OCI-LY7 (cell line): ENCODE results near the gene MXD4. TPM values are rescaled to one million over a fixed set of nuclear protein-coding genes. Genes with fewer than 3 reads are reported as not detected.
A peak's percentile ranks its signal among the peaks of the same experiment; 100 is the strongest.
"Not testable (repeated sequence)": the region's sequence is repeated elsewhere in the genome, so short reads cannot be mapped to it uniquely, and the experiment has no call there.

Experiments
- BruUV-seq: library from RNA; stranded (reverse); fragments of 400-500 nt; replicated peaks from 2 replicates; lab custom pipeline; 2021; lab: Mats Ljungman, UMichigan
- CTCF ChIA-PET: fragments of 300-600 bp; sonication (Branson Sonifier 250); formaldehyde crosslinking; loops from one replicate; lab custom pipeline; 2022; ENCODE audit warnings: antibody characterized with exemption; ENCODE audit not compliant: unreplicated experiment; lab: Charles Lee
- POLR2A ChIA-PET: fragments of 300-600 bp; sonication (Branson Sonifier 250); formaldehyde crosslinking; loops from one replicate; lab custom pipeline; 2022; ENCODE audit warnings: antibody characterized with exemption; lab: Charles Lee
- DNase-seq: peaks from one replicate; pipeline ENCODE4 v3.0.0-alpha.2; 2015; ENCODE audit warnings: low spot score
- H2AFZ ChIP-seq: fragments of 200-600 bp; sonication (generic), shearing (Covaris generic); 2 replicates; pipeline ENCODE4 v1.6.1; 2014; ENCODE audit warnings: mild to moderate bottlenecking, antibody characterized with exemption, low read length, moderate library complexity
- H3K27ac ChIP-seq: fragments of 200-600 bp; sonication (generic); 2 replicates; pipeline ENCODE4 v1.5.1; 2014; ENCODE audit warnings: mixed run types, low read depth, mild to moderate bottlenecking, moderate library complexity, low read length, inconsistent platforms; ENCODE audit not compliant: poor library complexity, severe bottlenecking
- H3K36me3 ChIP-seq: fragments of 200-600 bp; sonication (generic); 2 replicates; pipeline ENCODE4 v1.6.1; 2014; ENCODE audit warnings: mild to moderate bottlenecking, antibody characterized with exemption, low read length, moderate library complexity, mixed read lengths; ENCODE audit not compliant: insufficient read depth
- H3K4me1 ChIP-seq: fragments of 200-600 bp; sonication (generic); 2 replicates; pipeline ENCODE4 v1.5.1; 2014; ENCODE audit warnings: mild to moderate bottlenecking, low read length; ENCODE audit not compliant: insufficient read depth, poor library complexity, severe bottlenecking
- H3K4me2 ChIP-seq: fragments of 200-600 bp; sonication (generic); 2 replicates; pipeline ENCODE4 v1.6.1; 2014; ENCODE audit warnings: mild to moderate bottlenecking, low read length
- H3K4me3 ChIP-seq: fragments of 200-600 bp; sonication (generic); 2 replicates; pipeline ENCODE4 v1.5.1; 2014; ENCODE audit warnings: mild to moderate bottlenecking, low read depth, low read length; ENCODE audit not compliant: poor library complexity, severe bottlenecking
- H3K79me2 ChIP-seq: fragments of 200-600 bp; sonication (generic); 2 replicates; pipeline ENCODE4 v1.6.1; 2016; ENCODE audit warnings: low read depth, mild to moderate bottlenecking, low read length, moderate library complexity, mixed read lengths; ENCODE audit not compliant: insufficient read depth
- H3K9me2 ChIP-seq: fragments of 200-600 bp; sonication (generic); 2 replicates; pipeline ENCODE4 v1.6.1; 2016; ENCODE audit warnings: mild to moderate bottlenecking, low read length, mixed read lengths; ENCODE audit not compliant: insufficient read depth
- H3K9me3 ChIP-seq: fragments of 200-600 bp; sonication (generic); 2 replicates; pipeline ENCODE4 v1.6.1; 2014; ENCODE audit warnings: mild to moderate bottlenecking, mixed run types, low read length, mixed read lengths
- H4K20me1 ChIP-seq: fragments of 200-600 bp; sonication (generic); 2 replicates; pipeline ENCODE4 v1.6.1; 2014; ENCODE audit warnings: mild to moderate bottlenecking, antibody characterized with exemption, low read length, moderate library complexity, mixed read lengths; ENCODE audit not compliant: insufficient read depth
- CTCF ChIP-seq: fragments of 200-600 bp; sonication (generic); conservative IDR thresholded peaks from 2 replicates; pipeline ENCODE4 v1.5.1; 2014; ENCODE audit warnings: mild to moderate bottlenecking, antibody characterized with exemption, low read length, moderate library complexity, mixed read lengths
- EZH2phosphoT487 ChIP-seq: fragments of 200-600 bp; sonication (generic); IDR thresholded peaks from 2 replicates; pipeline ENCODE4 v1.6.1; 2018; ENCODE audit warnings: low read depth, borderline replicate concordance, mild to moderate bottlenecking, mixed run types, antibody characterized with exemption, low read length, moderate library complexity, mixed read lengths
- intact Hi-C: fragments of 100-400 bp; cut with micrococcal nuclease; formaldehyde crosslinking; loops from one replicate; pipeline ENCODE4 v1.10.0; 2022; ENCODE audit not compliant: unreplicated experiment
- total RNA-seq, 2 experiments: library from RNA; depleted of rRNA in 1 of 2; stranded (reverse); fragments of >200 nt in 1 of 2; shearing (Covaris generic) in 1 of 2; gene quantifications; 2 replicates each; pipeline ENCODE4 v1.2.3, GENCODE V29; 2014 to 2022

Gene MXD4
- total RNA-seq, 2 experiments from 2014 or later: 3.0 to 11.6 TPM

GRCh38 chr4:2222838-2223237, 39.1 kb downstream of the MXD4 start:
- intact Hi-C loops: no loop called here
- POLR2A ChIA-PET: interaction anchor here (0.5 kb wide), 1 partner anchor 246 kb away, joined by 3 read pairs; no protein-coding TSS in a partner anchor
- Histone ChIP-seq H3K4me1 (no peaks in the 10 kb centered on the region), H3K9me3 (no peaks in the 10 kb centered on the region), H4K20me1 (no peaks in the 10 kb centered on the region), H3K36me3 (peaks cover 21% of the 10 kb centered on the region), H3K4me2 (no peak overlapping the region), H3K4me3 (no peak overlapping the region), H3K79me2 (no peaks in the 10 kb centered on the region), H3K9me2 (no peaks in the 10 kb centered on the region), H3K27ac (no peak overlapping the region), H2AFZ (no peak overlapping the region)
- BruUV-seq: no TSS peak
- no peak for DNase-seq
- TF ChIP-seq EZH2phosphoT487 (no peak), CTCF (no peak)
- CTCF ChIA-PET: interaction anchor here (0.6 kb wide), 2 partner anchors 56 to 67 kb away, joined by 3 read pairs; no protein-coding TSS in a partner anchor

GRCh38 chr4:2221378-2221777, 40.5 kb downstream of the MXD4 start:
- H4K20me1 ChIP-seq, BruUV-seq, H3K9me3 ChIP-seq, CTCF ChIA-PET, H3K9me2 ChIP-seq, H3K27ac ChIP-seq, H3K4me1 ChIP-seq, H2AFZ ChIP-seq, POLR2A ChIA-PET, intact Hi-C loops, H3K4me3 ChIP-seq, DNase-seq, H3K4me2 ChIP-seq, H3K79me2 ChIP-seq: not testable (repeated sequence)
- H3K36me3 ChIP-seq: peaks cover 12% of the 10 kb centered on the region; the same call in 1 of the 2 replicates

- H3K9me3 ChIP-seq: no peaks in the 10 kb centered on the region
- H3K4me2 ChIP-seq: no peak overlapping the region
- H3K27ac ChIP-seq: no peak overlapping the region
- CTCF ChIA-PET: no interaction called here
- no peak overlapping the region for H3K4me3 ChIP-seq
- no peaks in the 10 kb centered on the region for H3K4me1 ChIP-seq
- peaks cover 12% of the 10 kb centered on the region; the same call in 1 of the 2 replicates for H3K36me3 ChIP-seq
- no peak overlapping the region for H2AFZ ChIP-seq
- BruUV-seq: no TSS peak
- no peaks in the 10 kb centered on the region for H3K9me2 ChIP-seq
- peak; percentile 77 for DNase-seq
- TF ChIP-seq CTCF: peak; percentile 91
- no peak for TF ChIP-seq EZH2phosphoT487
- intact Hi-C loops: loop anchor here (1.0 kb wide), 3 partner anchors 134 to 242 kb away; no protein-coding TSS in a partner anchor
- no peaks in the 10 kb centered on the region for H4K20me1 ChIP-seq
- POLR2A ChIA-PET: interaction anchor here (0.5 to 0.6 kb wide), 2 partner anchors 19 to 861 kb away, joined by 3 read pairs; no protein-coding TSS in a partner anchor
- H3K79me2 ChIP-seq: no peaks in the 10 kb centered on the region
These were observed 41.8 kb downstream of the MXD4 start for GRCh38 chr4:2220016-2220630.
